Measurements from ENCODE around the gene GPR153. TPM values are rescaled to one million over a fixed set of nuclear protein-coding genes. Genes with fewer than 3 reads are reported as not detected.

Gene GPR153
- total RNA-seq, 4 donors from 2014 or later, result 5.6 to 16.1 (median 14.2) TPM

GRCh38 chr1:6253380-6253779 is 7.5 kb downstream of the GPR153 start:
- 100% methylated on average over 2 of the region's 9 CpGs for WGBS
- no peak overlapping the region for H3K27ac ChIP-seq
- H3K36me3 ChIP-seq, result peaks cover 16% of the 10 kb centered on the region
- H3K4me1 ChIP-seq, result peaks cover 25% of the 10 kb centered on the region
- no peaks in the 10 kb centered on the region for H3K9me3 ChIP-seq
- TF ChIP-seq POLR2AphosphoS5 (IDR thresholded peaks at IDR 0.05), result no peak
- TF ChIP-seq POLR2A (IDR thresholded peaks at IDR 0.05), result no peak
- TF ChIP-seq EP300 (IDR thresholded peaks at IDR 0.05), result no peak
- TF ChIP-seq, protein P1, sequence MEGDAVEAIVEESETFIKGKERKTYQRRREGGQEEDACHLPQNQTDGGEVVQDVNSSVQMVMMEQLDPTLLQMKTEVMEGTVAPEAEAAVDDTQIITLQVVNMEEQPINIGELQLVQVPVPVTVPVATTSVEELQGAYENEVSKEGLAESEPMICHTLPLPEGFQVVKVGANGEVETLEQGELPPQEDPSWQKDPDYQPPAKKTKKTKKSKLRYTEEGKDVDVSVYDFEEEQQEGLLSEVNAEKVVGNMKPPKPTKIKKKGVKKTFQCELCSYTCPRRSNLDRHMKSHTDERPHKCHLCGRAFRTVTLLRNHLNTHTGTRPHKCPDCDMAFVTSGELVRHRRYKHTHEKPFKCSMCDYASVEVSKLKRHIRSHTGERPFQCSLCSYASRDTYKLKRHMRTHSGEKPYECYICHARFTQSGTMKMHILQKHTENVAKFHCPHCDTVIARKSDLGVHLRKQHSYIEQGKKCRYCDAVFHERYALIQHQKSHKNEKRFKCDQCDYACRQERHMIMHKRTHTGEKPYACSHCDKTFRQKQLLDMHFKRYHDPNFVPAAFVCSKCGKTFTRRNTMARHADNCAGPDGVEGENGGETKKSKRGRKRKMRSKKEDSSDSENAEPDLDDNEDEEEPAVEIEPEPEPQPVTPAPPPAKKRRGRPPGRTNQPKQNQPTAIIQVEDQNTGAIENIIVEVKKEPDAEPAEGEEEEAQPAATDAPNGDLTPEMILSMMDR (IDR thresholded peaks at IDR 0.05), result no peak
- H3K4me3 ChIP-seq, result no peak overlapping the region
- H3K27me3 ChIP-seq, result peaks cover 35% of the 10 kb centered on the region
- no peak for DNase-seq (ENCODE audit: low spot score in 2 of 2)

GRCh38 chr1:6252374-6252710 is 8.6 kb downstream of the GPR153 start:
- no peak overlapping the region for H3K27ac ChIP-seq

DNA sequence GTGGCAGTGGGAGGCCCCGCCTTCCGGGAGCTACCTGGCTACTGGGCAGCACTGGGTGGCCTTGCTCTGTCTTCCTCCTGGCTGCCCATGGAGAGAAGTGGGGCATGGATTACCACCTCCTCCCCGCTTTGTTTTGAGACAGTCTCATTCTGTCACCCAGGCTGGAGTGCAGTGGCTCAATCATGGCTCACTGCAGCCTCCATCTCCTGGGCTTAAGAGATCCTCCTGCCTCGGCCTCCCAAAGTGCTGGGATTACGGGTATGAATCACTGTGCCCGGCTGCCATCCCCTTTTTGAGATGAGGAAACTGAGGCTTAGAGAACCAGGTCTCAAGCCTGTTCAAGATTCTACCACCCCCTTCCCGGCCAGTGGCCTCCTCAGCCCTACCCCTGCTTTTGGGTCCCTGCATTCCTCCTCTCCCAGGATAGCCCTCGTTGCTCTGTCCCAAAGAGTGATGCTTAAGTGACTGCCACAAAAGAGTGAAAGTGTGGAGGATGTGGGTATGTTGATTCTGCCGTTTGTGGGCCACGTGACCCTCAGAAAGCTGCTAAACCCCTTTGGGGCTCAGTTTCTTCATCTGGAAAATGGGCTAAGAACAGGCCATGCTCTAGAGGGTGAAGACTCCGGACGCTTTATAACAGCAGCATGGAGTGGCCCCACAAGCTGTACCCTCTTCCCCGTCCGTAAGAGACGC is 9.1 kb downstream of the GPR153 start:
- TF ChIP-seq POLR2A (IDR thresholded peaks at IDR 0.05) (no peak), EP300 (IDR thresholded peaks at IDR 0.05) (no peak), POLR2AphosphoS5 (IDR thresholded peaks at IDR 0.05) (no peak)
- TF ChIP-seq, protein P1 (IDR thresholded peaks at IDR 0.05), result no peak
- no peak overlapping the region for H3K4me3 ChIP-seq
- peaks cover 45% of the 10 kb centered on the region for H3K27me3 ChIP-seq
- WGBS, result 87% methylated on average over 10 of the region's 15 CpGs
- H3K9me3 ChIP-seq, result no peaks in the 10 kb centered on the region
- DNase-seq (ENCODE audit: low spot score in 2 of 2), result no peak
- no peak overlapping the region for H3K27ac ChIP-seq
- peaks cover 16% of the 10 kb centered on the region for H3K36me3 ChIP-seq
- H3K4me1 ChIP-seq, result peaks cover 16% of the 10 kb centered on the region

More at GRCh38 chr1:6252374-6252710, 8.6 kb downstream of the GPR153 start:
- Histone ChIP-seq H3K27me3 (peaks cover 44% of the 10 kb centered on the region), H3K4me1 (peaks cover 15% of the 10 kb centered on the region), H3K36me3 (peaks cover 16% of the 10 kb centered on the region), H3K9me3 (no peaks in the 10 kb centered on the region), H3K4me3 (no peak overlapping the region)
- WGBS, result 92% methylated on average over 2 of the region's 4 CpGs
- TF ChIP-seq EP300 (IDR thresholded peaks at IDR 0.05) (no peak), POLR2AphosphoS5 (IDR thresholded peaks at IDR 0.05) (no peak), POLR2A (IDR thresholded peaks at IDR 0.05) (no peak)
- TF ChIP-seq, protein P1 (IDR thresholded peaks at IDR 0.05), result no peak
- DNase-seq (ENCODE audit: low spot score in 2 of 2), result no peak

DNA sequence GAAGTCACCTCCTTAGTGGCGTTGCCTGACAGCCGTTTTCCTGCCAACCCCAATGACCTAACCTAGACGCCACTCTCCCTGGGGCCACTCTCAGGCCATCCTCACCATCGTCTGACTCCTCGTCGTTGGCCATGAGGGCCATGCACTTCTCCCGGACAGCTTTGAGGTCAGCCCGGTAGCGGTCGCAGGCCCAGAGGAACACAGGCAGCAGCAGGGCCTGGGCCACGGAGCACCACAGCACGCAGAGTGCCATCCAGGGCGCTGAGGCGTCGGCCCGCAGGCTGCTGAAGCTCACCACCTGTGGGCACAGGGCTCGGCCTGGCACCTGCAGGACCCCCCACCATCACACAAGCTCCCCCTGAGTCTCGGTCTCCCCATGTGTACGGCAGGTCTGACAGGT is 9.7 kb downstream of the GPR153 start:
- TF ChIP-seq POLR2A (IDR thresholded peaks at IDR 0.05), result no peak
- TF ChIP-seq POLR2AphosphoS5 (IDR thresholded peaks at IDR 0.05), result no peak
- TF ChIP-seq EP300 (IDR thresholded peaks at IDR 0.05), result no peak
- DNase-seq (ENCODE audit: low spot score in 2 of 2), result no peak
- 85% methylated on average over 16 of the region's 19 CpGs for WGBS
- Histone ChIP-seq H3K27me3 (peaks cover 49% of the 10 kb centered on the region), H3K9me3 (no peaks in the 10 kb centered on the region), H3K27ac (no peak overlapping the region), H3K4me3 (no peak overlapping the region), H3K36me3 (peaks cover 16% of the 10 kb centered on the region), H3K4me1 (peaks cover 22% of the 10 kb centered on the region)

DNA sequence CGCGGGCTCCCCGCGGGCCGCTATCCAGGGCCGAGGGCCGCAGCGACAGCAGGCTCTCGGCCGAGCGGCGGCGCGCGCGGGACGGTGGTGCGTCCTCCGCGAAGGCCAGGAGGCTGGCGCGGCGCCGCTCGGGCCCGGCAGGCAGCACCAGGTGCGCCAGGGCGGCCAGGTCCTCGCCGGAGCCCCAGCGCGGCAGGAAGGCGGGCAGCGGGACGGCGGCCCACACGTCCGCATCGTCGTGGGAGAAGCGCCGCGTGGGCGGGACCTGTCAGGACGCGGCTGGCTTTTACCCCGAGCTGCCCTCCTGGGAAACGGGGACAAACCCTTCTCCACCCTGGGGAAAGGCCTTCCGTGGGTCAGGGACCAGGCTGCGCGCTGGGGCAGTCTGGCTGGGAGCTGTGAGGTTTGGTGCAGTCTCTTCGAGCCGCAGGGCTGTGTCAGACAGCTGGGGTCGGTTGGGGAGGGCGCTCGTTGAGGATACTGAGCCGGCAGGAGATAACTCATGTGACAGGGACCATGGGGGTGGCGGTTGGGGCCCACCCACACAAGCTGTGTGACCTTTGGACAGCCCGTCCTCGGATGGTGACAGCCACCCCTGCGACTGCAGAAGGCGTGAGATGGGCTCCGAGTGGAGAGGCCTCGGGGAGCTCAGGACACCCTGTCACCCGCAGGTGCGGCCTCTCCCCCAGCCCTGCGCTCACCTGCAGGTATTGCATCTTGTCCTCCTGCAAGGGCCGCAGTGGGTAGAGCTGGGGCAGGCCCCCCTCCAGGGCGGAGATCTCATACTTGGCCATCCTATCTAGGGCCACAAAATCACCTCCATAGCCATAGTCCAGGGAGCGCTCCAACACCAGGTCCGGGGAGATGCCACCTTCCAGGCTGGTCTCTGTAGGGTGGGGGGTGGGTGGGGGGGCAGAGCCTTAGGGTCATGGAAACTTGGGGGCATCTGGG is 10.9 kb downstream of the GPR153 start:
- Histone ChIP-seq H3K27me3 (peaks cover 61% of the 10 kb centered on the region), H3K27ac (no peak overlapping the region), H3K4me1 (peaks cover 35% of the 10 kb centered on the region), H3K36me3 (peaks cover 16% of the 10 kb centered on the region), H3K4me3 (peak overlapping the region; percentile 28), H3K9me3 (no peaks in the 10 kb centered on the region)
- 80% methylated on average over 3 of the region's 71 CpGs for WGBS
- TF ChIP-seq, protein P1 (IDR thresholded peaks at IDR 0.05), result no peak
- TF ChIP-seq POLR2AphosphoS5 (IDR thresholded peaks at IDR 0.05), result no peak
- TF ChIP-seq POLR2A (IDR thresholded peaks at IDR 0.05), result no peak
- TF ChIP-seq EP300 (IDR thresholded peaks at IDR 0.05), result no peak
- DNase-seq (ENCODE audit: low spot score in 2 of 2), result no peak

All from suprapubic skin (tissue), 4 donors.